Activated B cell treated with CpG ODN at 0.5 μM for 24 hours (primary cell): ENCODE data around the gene NOP9. TPM values are rescaled to one million over a fixed set of nuclear protein-coding genes. Genes with fewer than 3 reads are reported as not detected.

ENCODE experiments used
- ATAC-seq: fragments of 200-7000 bp; cut with Tn5 transposase; one replicate; pipeline ENCODE4 v1.10.0; 2021; ENCODE audit warnings: low read depth, mild to moderate bottlenecking, moderate library complexity
- CTCF ChIA-PET: fragments of 350-600 bp; sonication (Branson Sonifier 250); formaldehyde crosslinking; loops from one replicate; lab custom pipeline; 2021; ENCODE audit warnings: antibody characterized with exemption; lab: Charles Lee
- POLR2A ChIA-PET: fragments of 350-600 bp; sonication (Branson Sonifier 250); formaldehyde crosslinking; loops from one replicate; lab custom pipeline; 2021; ENCODE audit warnings: antibody characterized with exemption; lab: Charles Lee
- DNase-seq: peaks from one replicate; pipeline ENCODE4 v3.0.0; 2022
- H3K27ac Mint-ChIP-seq: one replicate; pipeline ENCODE4 v1.8.0; 2020; ENCODE audit warnings: mixed read lengths
- H3K27me3 Mint-ChIP-seq: one replicate; pipeline ENCODE4 v1.8.0; 2021; ENCODE audit warnings: mixed read lengths
- H3K36me3 Mint-ChIP-seq: one replicate; pipeline ENCODE4 v1.8.0; 2021; ENCODE audit warnings: low read depth, mixed read lengths
- H3K4me1 Mint-ChIP-seq: one replicate; pipeline ENCODE4 v1.8.0; 2021; ENCODE audit warnings: mixed read lengths
- H3K4me3 Mint-ChIP-seq: one replicate; pipeline ENCODE4 v1.8.0; 2020; ENCODE audit warnings: mild to moderate bottlenecking, mixed read lengths
- H3K9me3 Mint-ChIP-seq: one replicate; pipeline ENCODE4 v1.8.0; 2020; ENCODE audit warnings: mixed read lengths
- CTCF ChIP-seq: fragments of 200-600 bp; IDR thresholded peaks from one replicate; pipeline ENCODE4 v1.8.0; 2022; ENCODE audit warnings: antibody characterized with exemption, mild to moderate bottlenecking
- intact Hi-C: fragments of 100-400 bp; cut with micrococcal nuclease; formaldehyde crosslinking; loops from one replicate; pipeline ENCODE4 v1.15.1; 2024
- total RNA-seq: library from RNA; stranded (reverse); gene quantifications from 2 replicates; pipeline ENCODE4 v1.2.3, GENCODE V29; 2022

The NOP9 gene
- total RNA-seq, 1 donor from 2014 or later = 36.4 TPM

- DNase-seq (no peak), ATAC-seq (no peak)
- Mint-ChIP-seq H3K4me3 (peak overlapping the region; percentile 32), H3K4me1 (peaks cover 47% of the 10 kb centered on the region), H3K27ac (no peak overlapping the region), H3K9me3 (no peaks in the 10 kb centered on the region), H3K36me3 (peaks cover 22% of the 10 kb centered on the region), H3K27me3 (peaks cover 18% of the 10 kb centered on the region)
- CTCF ChIA-PET = interaction anchor here (0.7 to 13.6 kb wide), 2 partner anchors 26 to 96 kb away, joined by 3 to 353 read pairs; partner anchors contain the start of genes CBLN3, KHNYN and LTB4R
- intact Hi-C loops = loop anchor here (10.0 kb wide), 2 partner anchors 337 to 783 kb away; partner anchors contain the start of genes THTPA and ZFHX2
- POLR2A ChIA-PET = interaction anchor here (1.0 to 11.5 kb wide), 3 partner anchors 93 to 104 kb away, joined by 3 to 216 read pairs (median 7); partner anchors contain the start of genes CBLN3, KHNYN and SDR39U1
- no peak for TF ChIP-seq CTCF
Measured at GRCh38 chr14:24337824-24338175, 38.1 kb downstream of the NOP9 start.

GRCh38 chr14:24338843-24339242 is 39.2 kb downstream of the NOP9 start:
- ATAC-seq (no peak), DNase-seq (no peak)
- peaks cover 15% of the 10 kb centered on the region for H3K27me3 Mint-ChIP-seq
- ChIA-PET CTCF (interaction anchor here (3.0 kb wide), 2 partner anchors 27 to 93 kb away, joined by 16 to 25 read pairs; no protein-coding TSS in a partner anchor), POLR2A (interaction anchor here (0.7 to 11.5 kb wide), 6 partner anchors 27 to 103 kb away, joined by 3 to 216 read pairs (median 6); partner anchors contain the start of genes CBLN3, DHRS1, KHNYN and NOP9)
- intact Hi-C loops = loop anchor here (1.0 to 10.0 kb wide), 3 partner anchors 92 to 784 kb away; partner anchors contain the start of genes THTPA and ZFHX2
- no peak overlapping the region for H3K27ac Mint-ChIP-seq
- H3K9me3 Mint-ChIP-seq = no peaks in the 10 kb centered on the region
- no peak for TF ChIP-seq CTCF
- peaks cover 38% of the 10 kb centered on the region for H3K4me1 Mint-ChIP-seq
- peaks cover 22% of the 10 kb centered on the region for H3K36me3 Mint-ChIP-seq
- H3K4me3 Mint-ChIP-seq = peak overlapping the region; percentile 94

DNA sequence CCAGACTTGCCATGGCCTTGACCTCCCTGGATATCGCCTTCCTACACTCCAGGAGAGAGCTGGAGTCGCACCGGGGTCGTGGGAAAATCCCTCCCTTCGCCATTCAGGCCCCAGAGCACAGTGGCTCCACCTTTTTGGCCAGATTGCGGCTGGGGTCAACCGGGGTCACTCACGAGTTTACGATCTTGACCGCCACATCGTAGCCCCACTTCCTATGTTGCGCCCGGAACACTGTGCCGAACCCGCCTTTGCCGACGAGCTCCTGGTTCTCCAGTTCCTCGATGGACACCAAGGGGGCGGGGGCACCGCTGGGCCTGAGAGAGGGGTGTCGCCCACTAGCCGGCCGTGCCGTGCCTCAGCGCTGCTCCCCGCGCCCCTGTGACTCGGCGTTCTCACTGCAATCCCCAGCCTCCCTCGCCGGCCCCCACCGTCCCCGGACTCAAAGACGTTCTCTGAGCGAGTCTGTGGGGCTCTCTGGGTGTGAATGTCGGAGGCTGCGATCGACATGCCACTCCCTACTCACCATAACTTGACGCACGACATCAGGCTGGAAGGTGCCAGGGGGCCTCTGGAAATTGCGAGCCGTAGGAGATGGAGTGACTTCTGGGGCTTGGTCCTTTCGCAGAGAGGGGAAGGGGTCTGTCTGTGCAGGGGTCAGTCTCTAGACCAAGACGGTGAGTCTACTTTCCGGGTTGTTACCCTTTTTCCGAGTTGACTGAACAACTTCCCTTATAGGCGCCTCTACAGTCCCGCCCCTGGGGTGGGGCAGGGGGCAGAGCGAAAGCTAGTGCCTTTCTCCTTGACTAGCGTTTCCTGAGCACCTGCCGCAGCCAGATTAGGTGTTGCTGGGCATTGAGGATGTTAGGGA is 39.9 kb downstream of the NOP9 start, which contains the start of gene RIPK3:
Gene RIPK3, minus strand, starts transcription at position 708 of the 868 bp plus-strand sequence. Its CDS starts 165 bp downstream, at position 543.
- TF ChIP-seq CTCF = no peak
- peaks cover 32% of the 10 kb centered on the region for H3K4me1 Mint-ChIP-seq
- POLR2A ChIA-PET = interaction anchor here (0.7 to 11.5 kb wide), 11 partner anchors 9 to 178 kb away, joined by 3 to 216 read pairs (median 4); partner anchors contain the start of genes CBLN3, DHRS1, IRF9 and KHNYN

GRCh38 chr14:24340606-24341005 is 41.0 kb downstream of the NOP9 start:
- no peak for ATAC-seq
- H3K9me3 Mint-ChIP-seq = no peaks in the 10 kb centered on the region
- H3K27me3 Mint-ChIP-seq = peaks cover 15% of the 10 kb centered on the region
- peaks cover 22% of the 10 kb centered on the region for H3K36me3 Mint-ChIP-seq
- TF ChIP-seq CTCF = no peak
- peaks cover 25% of the 10 kb centered on the region for H3K4me1 Mint-ChIP-seq
- no peak overlapping the region for H3K27ac Mint-ChIP-seq
- intact Hi-C loops = loop anchor here (1.0 kb wide), 1 partner anchor 25 kb away; no protein-coding TSS in a partner anchor
- no peak for DNase-seq
- ChIA-PET CTCF (interaction anchor here (1.3 to 3.0 kb wide), 3 partner anchors 25 to 91 kb away, joined by 3 to 25 read pairs (median 16); no protein-coding TSS in a partner anchor), POLR2A (interaction anchor here (1.2 to 11.5 kb wide), 4 partner anchors 26 to 101 kb away, joined by 3 to 216 read pairs (median 16); partner anchors contain the start of genes CBLN3, KHNYN, RABGGTA and SDR39U1)
- no peak overlapping the region for H3K4me3 Mint-ChIP-seq

More for the DNA sequence above, 39.9 kb downstream of the NOP9 start, which contains the start of gene RIPK3:
- CTCF ChIA-PET = interaction anchor here (1.3 to 3.0 kb wide), 3 partner anchors 26 to 92 kb away, joined by 3 to 25 read pairs (median 16); no protein-coding TSS in a partner anchor
- H3K4me3 Mint-ChIP-seq = peak within 1 kb of the TSS; percentile 94
- peaks cover 13% of the 10 kb centered on the region for H3K27me3 Mint-ChIP-seq
- no peaks in the 10 kb centered on the region for H3K9me3 Mint-ChIP-seq
- H3K27ac Mint-ChIP-seq = peak within 1 kb of the TSS; percentile 92
- DNase-seq (peak; percentile 66), ATAC-seq (peak; percentile 96)
- H3K36me3 Mint-ChIP-seq = peaks cover 22% of the 10 kb centered on the region
- intact Hi-C loops = loop anchor here (1.0 to 10.0 kb wide), 4 partner anchors 26 to 785 kb away; partner anchors contain the start of genes THTPA and ZFHX2
